DMS53 treated with DMSO at 0.1 percent for 48 hours (cell line): ENCODE data around the gene VSTM2B.

Experiments
- DNase-seq: peaks from one replicate; lab custom pipeline; 2025; ENCODE audit not compliant: unreplicated experiment; lab: John Stamatoyannopoulos, UW

VSTM2B gene

GRCh38 chr19:29563486-29564101, 37.8 kb downstream of the VSTM2B start:
- DNase-seq, result no peak

GRCh38 chr19:29564574-29565005, 38.8 kb downstream of the VSTM2B start:
- no peak for DNase-seq

- DNase-seq, result no peak
These were observed 39.4 kb downstream of the VSTM2B start for GRCh38 chr19:29565171-29565570.

- DNase-seq, result no peak
These were observed 40.8 kb downstream of the VSTM2B start for GRCh38 chr19:29566496-29567054.

- no peak for DNase-seq
These were observed 41.6 kb downstream of the VSTM2B start for GRCh38 chr19:29567366-29567915.

- DNase-seq, result no peak
These were observed 42.5 kb downstream of the VSTM2B start for GRCh38 chr19:29568036-29569025.

GRCh38 chr19:29569038-29569911, 43.5 kb downstream of the VSTM2B start:
- DNase-seq, result no peak

GRCh38 chr19:29571181-29571580, 45.4 kb downstream of the VSTM2B start:
- DNase-seq, result no peak

GRCh38 chr19:29573486-29573885, 47.7 kb downstream of the VSTM2B start:
- no peak for DNase-seq

GRCh38 chr19:29574510-29574909, 48.7 kb downstream of the VSTM2B start:
- no peak for DNase-seq

GRCh38 chr19:29576046-29576606, 50.3 kb downstream of the VSTM2B start:
- no peak for DNase-seq

GRCh38 chr19:29576761-29577648, 51.2 kb downstream of the VSTM2B start:
- DNase-seq, result no peak

- no peak for DNase-seq
These were observed 51.8 kb downstream of the VSTM2B start for GRCh38 chr19:29577649-29577963.

- no peak for DNase-seq
These were observed 52.6 kb downstream of the VSTM2B start for GRCh38 chr19:29578349-29578748.

GRCh38 chr19:29579308-29579910, 53.6 kb downstream of the VSTM2B start:
- no peak for DNase-seq

- DNase-seq, result no peak
These were observed 55.6 kb downstream of the VSTM2B start for GRCh38 chr19:29581398-29581797.

- no peak for DNase-seq
These were observed 57.6 kb downstream of the VSTM2B start for GRCh38 chr19:29583196-29583999.

GRCh38 chr19:29586401-29586800, 60.6 kb downstream of the VSTM2B start:
- no peak for DNase-seq
